Spinal cord (tissue), 10 donors: ENCODE data around the gene CNTD1. TPM values are rescaled to one million over a fixed set of nuclear protein-coding genes. Genes with fewer than 3 reads are reported as not detected.

Source experiments
- DNase-seq, 6 donors: peaks; one replicate each; pipeline versions ENCODE4 v3.0.0 to v3.0.0-alpha.2; 2013 to 2015; ENCODE audit warnings: low spot score in 6 of 6, low read depth in 4 of 6
- H3K27ac ChIP-seq: one replicate; pipeline ENCODE4 v1.5.1; 2013; ENCODE audit warnings: low read depth, low read length, control low read depth
- H3K27me3 ChIP-seq: one replicate; pipeline ENCODE4 v1.6.1; 2013; ENCODE audit warnings: low read length; ENCODE audit not compliant: control insufficient read depth, insufficient read depth
- H3K36me3 ChIP-seq: one replicate; pipeline ENCODE4 v1.6.1; 2013; ENCODE audit warnings: low read length; ENCODE audit not compliant: control insufficient read depth, insufficient read depth
- H3K4me1 ChIP-seq: one replicate; pipeline ENCODE4 v1.6.1; 2013; ENCODE audit warnings: low read length; ENCODE audit not compliant: control insufficient read depth, insufficient read depth
- H3K4me3 ChIP-seq: one replicate; pipeline ENCODE4 v1.5.1; 2013; ENCODE audit warnings: low read depth, low read length, control low read depth
- H3K9me3 ChIP-seq: one replicate; pipeline ENCODE4 v1.6.1; 2013; ENCODE audit warnings: low read length; ENCODE audit not compliant: control insufficient read depth, insufficient read depth
- WGBS: methylation state at CpG from one replicate; pipeline ENCODE4 v1.1.5; 2013; ENCODE audit warnings: missing lambda C conversion rate; ENCODE audit not compliant: insufficient coverage; 5-methylcytosine and 5-hydroxymethylcytosine counted together
- polyA plus RNA-seq, 2 donors: library from polyadenylated mRNA; unstranded; fragments of 120-200 nt; gene quantifications; one replicate each; pipeline ENCODE4 v1.2.1, GENCODE V29; 2013; ENCODE audit not compliant: insufficient read length in 2 of 2
- total RNA-seq, 2 donors: library from RNA; depleted of rRNA in 1 of 2; stranded (reverse); fragments of 120-200 nt in 1 of 2; fragments of >200 nt in 1 of 2; gene quantifications; one replicate each; pipeline versions ENCODE4 v1.2.3 to v1.2.4, GENCODE V29; 2013 to 2014
- donor health status: healthy.

The CNTD1 gene
- total and polyA plus RNA-seq, 4 donors = 0.50 to 2.8 (median 1.3) TPM

DNA sequence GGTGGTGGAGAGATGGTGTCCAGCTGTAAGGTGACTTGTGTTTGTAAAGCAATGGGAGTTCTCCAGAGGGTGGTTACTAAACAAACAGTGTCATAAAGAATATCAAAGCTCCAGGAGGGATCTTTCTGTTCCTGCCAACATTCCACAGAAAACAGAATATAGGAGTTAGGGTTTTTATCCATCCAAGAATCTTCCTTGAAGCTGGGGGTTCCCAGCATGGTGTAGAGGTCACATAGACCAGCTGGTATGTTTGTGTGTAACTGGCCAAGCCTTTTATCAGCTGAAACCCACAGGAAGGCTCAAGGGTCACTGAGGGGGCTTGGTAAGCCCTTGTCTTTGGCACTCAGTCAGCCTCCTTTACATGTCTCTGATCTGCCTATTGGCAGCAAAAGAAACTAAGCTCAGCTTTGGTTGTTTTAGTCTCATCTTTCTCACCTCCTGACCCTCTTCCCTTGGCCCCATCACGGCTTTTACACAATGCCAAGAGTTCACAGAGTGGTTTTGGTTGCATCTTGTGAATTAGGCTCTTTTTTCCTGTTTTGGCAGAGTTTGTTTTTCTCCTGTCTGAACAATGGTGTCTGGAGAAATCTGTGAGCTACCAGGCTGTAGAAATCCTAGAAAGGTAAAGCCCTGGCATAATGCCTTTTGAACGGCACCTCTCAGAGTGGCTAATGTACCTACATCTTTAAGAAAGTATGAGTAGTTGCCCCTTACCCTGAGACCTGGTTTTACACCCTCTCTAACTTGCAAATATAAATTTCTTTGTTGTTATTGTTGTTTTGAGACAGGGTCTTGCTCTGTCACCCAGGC is 4.6 kb downstream of the CNTD1 start:
- Histone ChIP-seq H3K4me1 (peaks cover 6% of the 10 kb centered on the region), H3K27me3 (no peaks in the 10 kb centered on the region), H3K27ac (peak overlapping the region; percentile 42), H3K4me3 (no peak overlapping the region), H3K9me3 (no peaks in the 10 kb centered on the region), H3K36me3 (no peaks in the 10 kb centered on the region)
- WGBS = no CpG with 5 or more reads among the region's 2 CpGs
- DNase-seq = peak in 1 of 6 donors; percentile 79

DNA sequence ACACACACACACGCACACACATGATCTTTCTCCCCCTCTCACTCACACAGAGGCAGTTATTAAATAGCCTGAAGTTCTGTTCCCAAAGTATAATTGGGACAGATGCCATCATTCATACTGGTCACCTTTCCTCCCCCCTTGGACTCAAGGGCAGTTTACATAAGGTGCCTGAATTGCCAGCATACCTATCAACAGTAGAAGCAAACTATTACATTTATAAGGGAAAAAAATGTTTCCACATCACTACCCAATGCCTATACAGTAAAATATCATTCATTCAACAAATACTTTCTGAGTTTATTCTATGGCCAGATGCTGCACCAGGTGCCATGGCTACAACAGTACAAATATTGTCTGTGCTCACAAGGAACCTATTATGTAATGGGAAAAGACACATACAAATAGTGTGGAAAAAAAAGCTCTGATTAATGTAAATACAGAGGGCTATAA is 6.3 kb downstream of the CNTD1 start:
- Histone ChIP-seq H3K27ac (no peak overlapping the region), H3K4me1 (no peaks in the 10 kb centered on the region), H3K27me3 (no peaks in the 10 kb centered on the region), H3K36me3 (no peaks in the 10 kb centered on the region), H3K4me3 (no peak overlapping the region), H3K9me3 (no peaks in the 10 kb centered on the region)
- 100% methylated on average over 1 of the region's 1 CpG for WGBS
- no peak for DNase-seq

DNA sequence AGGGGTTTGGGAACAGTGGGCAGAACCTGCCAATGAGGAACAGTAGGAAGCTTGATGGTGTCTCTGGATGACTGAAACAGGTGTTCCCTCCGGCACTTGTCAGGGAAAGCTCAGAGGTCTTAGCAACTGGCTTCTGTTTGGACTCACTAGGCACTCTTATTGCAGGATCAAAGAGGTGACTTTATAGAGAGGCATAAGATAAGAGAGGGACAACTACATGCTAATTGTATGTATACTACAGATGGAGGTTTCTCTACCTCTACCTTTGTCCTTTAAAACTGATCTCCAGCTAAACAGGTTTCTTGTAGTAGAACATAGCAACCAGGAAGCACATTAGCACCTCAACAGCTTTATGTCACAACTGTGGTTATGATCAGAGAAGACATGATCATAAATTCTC is 7.6 kb downstream of the CNTD1 start:
- 100% methylated on average over 1 of the region's 1 CpG for WGBS
- H3K4me1 ChIP-seq = no peaks in the 10 kb centered on the region

DNA sequence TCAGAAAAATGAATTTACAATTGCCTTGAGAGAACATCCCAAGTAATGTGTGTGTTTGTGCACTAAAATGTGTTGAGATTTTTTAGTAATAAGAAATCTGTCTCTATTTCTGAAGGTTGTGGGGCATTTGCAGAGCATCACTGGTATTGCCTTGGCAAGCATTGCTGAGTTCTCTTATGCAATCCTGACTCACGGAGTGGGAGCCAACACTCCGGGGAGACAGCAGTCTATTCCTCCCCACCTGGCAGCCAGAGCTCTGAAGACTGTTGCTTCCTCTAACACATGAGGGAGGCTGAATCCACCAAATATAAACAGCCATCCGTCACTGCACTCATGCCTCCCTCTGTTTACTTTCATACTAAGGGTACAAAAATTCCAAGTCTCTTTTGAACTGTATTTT is 10.6 kb downstream of the CNTD1 start:
- H3K36me3 ChIP-seq = peaks cover 27% of the 10 kb centered on the region
- no peaks in the 10 kb centered on the region for H3K27me3 ChIP-seq
- no peak for DNase-seq
- H3K9me3 ChIP-seq = no peaks in the 10 kb centered on the region
- no CpG with 5 or more reads among the region's 3 CpGs for WGBS
- no peaks in the 10 kb centered on the region for H3K4me1 ChIP-seq
- H3K4me3 ChIP-seq = no peak overlapping the region
- H3K27ac ChIP-seq = no peak overlapping the region

More for the DNA sequence above, 7.6 kb downstream of the CNTD1 start:
- no peaks in the 10 kb centered on the region for H3K9me3 ChIP-seq
- peaks cover 4% of the 10 kb centered on the region for H3K36me3 ChIP-seq
- H3K4me3 ChIP-seq = no peak overlapping the region
- H3K27me3 ChIP-seq = no peaks in the 10 kb centered on the region
- no peak overlapping the region for H3K27ac ChIP-seq
- DNase-seq = no peak

DNA sequence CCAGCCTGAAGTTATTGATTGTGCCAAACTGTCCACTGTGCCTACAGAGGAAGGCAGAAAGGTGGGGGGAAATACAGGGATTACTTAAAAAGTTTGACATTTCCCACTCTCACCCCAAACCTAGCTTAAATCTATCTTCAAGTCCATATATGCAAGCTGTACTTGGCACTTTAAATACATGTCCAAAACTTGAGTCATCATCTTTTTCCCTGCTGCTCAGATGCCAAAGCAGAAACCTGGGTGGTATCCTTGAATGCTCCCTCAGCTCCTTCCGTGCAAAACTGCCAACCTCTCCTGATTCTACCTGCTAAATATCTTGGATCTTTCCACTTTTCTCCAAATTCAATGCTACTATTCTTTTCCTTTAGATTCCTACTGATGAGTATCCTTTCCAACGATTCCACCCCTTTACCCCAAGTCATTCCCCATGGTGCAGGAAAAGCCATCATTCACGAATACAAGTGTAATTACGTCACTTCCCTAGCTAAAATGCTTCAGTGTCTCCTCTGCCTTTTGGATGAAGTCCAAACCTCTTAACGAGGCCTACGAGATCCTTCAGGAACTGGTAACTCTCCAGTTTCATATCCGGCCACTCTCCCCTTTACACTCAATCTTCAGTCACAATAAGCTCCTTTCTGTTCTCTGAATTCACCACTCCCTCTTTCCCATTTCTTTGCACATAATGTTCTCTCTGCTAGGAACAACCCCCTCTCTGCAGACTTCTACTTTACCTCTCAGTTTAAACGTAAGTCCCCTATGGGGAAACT is 16.2 kb downstream of the CNTD1 start:
- no peaks in the 10 kb centered on the region for H3K4me1 ChIP-seq
- no peak overlapping the region for H3K27ac ChIP-seq
- DNase-seq = peak in 1 of 6 donors; percentile 46
- 71% methylated on average over 8 of the region's 8 CpGs for WGBS
- H3K36me3 ChIP-seq = peaks cover 70% of the 10 kb centered on the region
- H3K4me3 ChIP-seq = no peak overlapping the region
- no peaks in the 10 kb centered on the region for H3K9me3 ChIP-seq
- H3K27me3 ChIP-seq = no peaks in the 10 kb centered on the region

DNA sequence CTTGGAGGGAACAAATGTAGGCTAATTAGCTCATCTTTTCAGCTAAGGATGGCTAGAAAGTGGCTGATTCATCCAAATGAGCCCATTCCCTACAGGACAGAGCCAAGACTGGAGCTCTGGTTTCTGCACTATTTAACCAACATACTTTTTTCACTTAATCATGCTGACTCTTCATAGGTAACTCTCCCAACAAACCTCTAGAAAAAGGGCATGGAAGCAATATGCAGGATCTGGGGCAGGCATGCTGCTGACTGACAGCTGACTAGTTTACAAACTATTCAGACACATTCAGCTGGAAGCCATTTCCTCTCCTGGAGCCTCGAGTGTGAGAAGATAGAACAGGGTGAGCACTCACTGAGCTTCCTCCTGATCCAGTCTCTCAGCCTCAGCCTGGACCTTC is 19.2 kb downstream of the CNTD1 start:
- no peak for DNase-seq
- Histone ChIP-seq H3K27me3 (no peaks in the 10 kb centered on the region), H3K27ac (no peak overlapping the region), H3K4me3 (no peak overlapping the region), H3K9me3 (no peaks in the 10 kb centered on the region), H3K36me3 (peaks cover 61% of the 10 kb centered on the region), H3K4me1 (peaks cover 5% of the 10 kb centered on the region)
- 100% methylated on average over 1 of the region's 1 CpG for WGBS

DNA sequence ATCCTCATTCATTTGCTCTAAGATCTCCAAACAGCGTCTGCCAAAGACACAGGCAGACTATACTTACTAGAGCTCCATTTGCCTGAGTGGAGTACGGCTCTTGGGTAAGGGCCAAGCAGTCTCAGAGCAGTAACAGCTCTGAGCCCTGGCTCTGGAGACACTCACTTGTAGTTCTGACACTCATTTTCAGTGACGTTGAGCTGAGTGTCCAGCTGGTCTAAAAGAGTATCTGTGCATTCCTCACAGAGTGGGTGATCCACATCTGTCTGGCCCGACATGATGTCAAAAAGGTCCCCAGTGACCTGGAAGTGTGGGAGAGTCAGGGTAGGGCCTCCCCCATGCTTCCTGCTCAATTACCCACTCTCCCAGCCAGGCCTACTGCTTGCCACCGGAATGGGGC is 19.7 kb downstream of the CNTD1 start:
- H3K4me3 ChIP-seq = no peak overlapping the region
- 87% methylated on average over 4 of the region's 5 CpGs for WGBS
- H3K9me3 ChIP-seq = no peaks in the 10 kb centered on the region
- no peaks in the 10 kb centered on the region for H3K27me3 ChIP-seq
- H3K4me1 ChIP-seq = peaks cover 9% of the 10 kb centered on the region
- H3K36me3 ChIP-seq = peaks cover 56% of the 10 kb centered on the region
- H3K27ac ChIP-seq = no peak overlapping the region
- DNase-seq = no peak

DNA sequence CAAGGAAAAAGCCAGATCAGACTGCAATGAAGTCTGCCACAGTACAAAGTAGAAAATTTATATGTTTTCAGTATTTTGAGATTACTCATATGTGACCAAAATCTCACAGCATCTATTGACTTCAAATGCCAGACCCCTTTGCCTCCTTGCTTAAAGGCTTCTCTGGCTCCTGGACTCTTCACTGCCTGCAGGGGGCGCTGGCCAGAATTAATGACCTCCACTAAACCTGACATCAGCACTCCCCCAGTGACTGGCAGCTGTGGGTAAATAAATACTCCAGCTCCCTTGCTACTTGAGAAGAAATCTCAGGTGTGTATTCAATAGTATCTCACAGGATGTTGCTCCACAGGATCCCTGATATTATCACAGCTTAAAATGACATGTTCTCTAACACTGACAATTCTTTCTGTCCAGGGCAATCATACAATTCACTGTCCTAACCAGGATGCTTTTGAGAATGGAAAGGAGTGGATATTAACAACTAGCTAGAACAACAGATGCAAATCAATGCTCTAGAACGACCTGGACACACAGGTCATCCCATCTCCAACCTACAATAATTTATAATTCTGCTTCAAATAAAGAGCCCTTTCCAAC is 21.4 kb downstream of the CNTD1 start:
- Histone ChIP-seq H3K36me3 (peaks cover 45% of the 10 kb centered on the region), H3K27me3 (no peaks in the 10 kb centered on the region), H3K4me3 (no peak overlapping the region), H3K4me1 (peaks cover 20% of the 10 kb centered on the region), H3K9me3 (no peaks in the 10 kb centered on the region), H3K27ac (no peak overlapping the region)
- peak in 1 of 6 donors; percentile 36 for DNase-seq
- WGBS = 80% methylated on average over 1 of the region's 2 CpGs

DNA sequence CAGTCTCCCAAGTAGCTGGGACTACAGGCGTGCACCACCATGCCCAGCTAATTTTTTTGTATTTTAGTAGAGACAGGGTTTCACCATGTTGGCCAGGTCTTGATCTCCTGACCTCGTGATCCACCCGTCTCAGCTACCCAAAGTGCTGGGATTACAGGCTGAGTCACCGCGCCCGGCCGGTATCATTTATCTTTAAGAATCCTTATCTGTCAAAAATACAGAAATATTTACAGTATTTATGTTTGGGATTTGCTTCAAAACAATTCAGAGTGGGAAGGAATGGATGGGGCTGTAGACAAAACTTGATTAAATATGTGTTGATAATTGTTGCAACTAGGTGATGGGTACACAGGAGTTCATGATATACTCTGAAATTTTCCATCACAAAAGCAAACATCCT is 22.5 kb downstream of the CNTD1 start:
- Histone ChIP-seq H3K4me1 (peaks cover 20% of the 10 kb centered on the region), H3K27ac (no peak overlapping the region), H3K4me3 (no peak overlapping the region), H3K36me3 (peaks cover 36% of the 10 kb centered on the region), H3K27me3 (no peaks in the 10 kb centered on the region), H3K9me3 (no peaks in the 10 kb centered on the region)
- 83% methylated on average over 1 of the region's 7 CpGs for WGBS
- DNase-seq = no peak
